Neuronal stem cell (in vitro differentiated cells): ENCODE data around the gene MUSTN1.

Source experiments
- DNase-seq: peaks from one replicate; pipeline ENCODE4 v3.0.0-alpha.2; 2013; ENCODE audit warnings: low spot score
- H2AFZ ChIP-seq: one replicate; pipeline ENCODE4 v1.6.1; 2013; ENCODE audit warnings: mild to moderate bottlenecking, low read length, inconsistent platforms
- H2AK5ac ChIP-seq: 2 replicates; pipeline ENCODE4 v1.6.1; 2013; ENCODE audit warnings: low read depth, mild to moderate bottlenecking, inconsistent platforms, low read length, moderate library complexity, mixed read lengths
- H2BK120ac ChIP-seq: 2 replicates; pipeline ENCODE4 v1.6.1; 2013; ENCODE audit warnings: low read depth, mild to moderate bottlenecking, inconsistent platforms, low read length, moderate library complexity, mixed read lengths
- H2BK12ac ChIP-seq: one replicate; pipeline ENCODE4 v1.6.1; 2013; ENCODE audit warnings: low read length, inconsistent platforms
- H2BK15ac ChIP-seq: 2 replicates; pipeline ENCODE4 v1.6.1; 2013; ENCODE audit warnings: mild to moderate bottlenecking, low read length, inconsistent platforms, mixed read lengths
- H2BK5ac ChIP-seq: one replicate; pipeline ENCODE4 v1.6.1; 2013; ENCODE audit warnings: inconsistent platforms, mild to moderate bottlenecking, low read length, moderate library complexity
- H3K14ac ChIP-seq: one replicate; pipeline ENCODE4 v1.6.1; 2013; ENCODE audit warnings: low read length, inconsistent platforms
- H3K18ac ChIP-seq: 2 replicates; pipeline ENCODE4 v1.6.1; 2013; ENCODE audit warnings: low read length, inconsistent platforms
- H3K23ac ChIP-seq: 2 replicates; pipeline ENCODE4 v1.6.1; 2013; ENCODE audit warnings: low read depth, mild to moderate bottlenecking, mixed read lengths, low read length, inconsistent platforms; ENCODE audit not compliant: poor library complexity
- H3K27ac ChIP-seq: replicated peaks from 3 replicates; pipeline ENCODE4 v1.5.1; 2013; ENCODE audit warnings: low read length, inconsistent platforms
- H3K27me3 ChIP-seq, 3 experiments: 2 replicates each; pipeline ENCODE4 v1.6.1; 2013; ENCODE audit warnings: low read length in 3 of 3, mild to moderate bottlenecking in 2 of 3, inconsistent platforms in 1 of 3, low read depth in 1 of 3, mixed read lengths in 1 of 3, moderate library complexity in 1 of 3; ENCODE audit not compliant: control insufficient read depth in 3 of 3, insufficient read depth in 3 of 3
- H3K36me3 ChIP-seq, 2 donors: replicated peaks in 1 of 2; 2 replicates each; pipeline ENCODE4 v1.6.1; 2013; ENCODE audit warnings: low read length in 2 of 2; ENCODE audit not compliant: control insufficient read depth in 2 of 2, insufficient read depth in 2 of 2
- H3K4ac ChIP-seq: 2 replicates; pipeline ENCODE4 v1.6.1; 2013; ENCODE audit warnings: inconsistent platforms, mild to moderate bottlenecking, low read length, moderate library complexity
- H3K4me1 ChIP-seq, 2 donors: 1 replicate in 1 of 2; 2 replicates in 1 of 2; pipeline ENCODE4 v1.6.1; 2013; ENCODE audit warnings: low read length in 2 of 2, low read depth in 1 of 2; ENCODE audit not compliant: control insufficient read depth in 2 of 2, insufficient read depth in 1 of 2
- H3K4me2 ChIP-seq: one replicate; pipeline ENCODE4 v1.6.1; 2013; ENCODE audit warnings: mild to moderate bottlenecking, low read length, inconsistent platforms; ENCODE audit not compliant: insufficient read depth, poor library complexity, severe bottlenecking
- H3K4me3 ChIP-seq, 2 donors: 2 replicates each; pipeline ENCODE4 v1.5.1; 2013; ENCODE audit warnings: low read length in 2 of 2, mild to moderate bottlenecking in 2 of 2, inconsistent platforms in 1 of 2, moderate library complexity in 1 of 2
- H3K79me1 ChIP-seq: one replicate; pipeline ENCODE4 v1.6.1; 2013; ENCODE audit warnings: low read depth, mild to moderate bottlenecking, inconsistent platforms, low read length, moderate library complexity
- H3K9ac ChIP-seq: one replicate; pipeline ENCODE4 v1.6.1; 2013; ENCODE audit warnings: mild to moderate bottlenecking, low read depth, low read length, inconsistent platforms; ENCODE audit not compliant: poor library complexity
- H3K9me3 ChIP-seq, 2 donors: replicated peaks in 1 of 2; 2 replicates each; pipeline versions ENCODE3 to v1.6.1; 2013; ENCODE audit warnings: low read length in 2 of 2, mild to moderate bottlenecking in 2 of 2, inconsistent platforms in 1 of 2, low read depth in 1 of 2, mixed read lengths in 1 of 2, moderate library complexity in 1 of 2; ENCODE audit not compliant: control insufficient read depth in 2 of 2, insufficient read depth in 1 of 2
- H4K8ac ChIP-seq: one replicate; pipeline ENCODE4 v1.6.1; 2013; ENCODE audit warnings: low read depth, mild to moderate bottlenecking, inconsistent platforms, low read length, moderate library complexity
- H4K91ac ChIP-seq: one replicate; pipeline ENCODE4 v1.6.1; 2013; ENCODE audit warnings: low read length, low read depth, mild to moderate bottlenecking, inconsistent platforms; ENCODE audit not compliant: poor library complexity
- WGBS, 2 donors: extraction: QIAGEN DNeasy Blood & Tissue Kit; methylation state at CpG; one replicate each; pipeline ENCODE4 v1.1.7; 2013; ENCODE audit warnings: missing lambda C conversion rate in 2 of 2, mixed read lengths in 1 of 2; ENCODE audit not compliant: insufficient read length in 2 of 2, insufficient replicate concordance in 1 of 2; ENCODE audit errors: extremely low coverage in 2 of 2; 5-methylcytosine and 5-hydroxymethylcytosine counted together

The MUSTN1 gene

DNA sequence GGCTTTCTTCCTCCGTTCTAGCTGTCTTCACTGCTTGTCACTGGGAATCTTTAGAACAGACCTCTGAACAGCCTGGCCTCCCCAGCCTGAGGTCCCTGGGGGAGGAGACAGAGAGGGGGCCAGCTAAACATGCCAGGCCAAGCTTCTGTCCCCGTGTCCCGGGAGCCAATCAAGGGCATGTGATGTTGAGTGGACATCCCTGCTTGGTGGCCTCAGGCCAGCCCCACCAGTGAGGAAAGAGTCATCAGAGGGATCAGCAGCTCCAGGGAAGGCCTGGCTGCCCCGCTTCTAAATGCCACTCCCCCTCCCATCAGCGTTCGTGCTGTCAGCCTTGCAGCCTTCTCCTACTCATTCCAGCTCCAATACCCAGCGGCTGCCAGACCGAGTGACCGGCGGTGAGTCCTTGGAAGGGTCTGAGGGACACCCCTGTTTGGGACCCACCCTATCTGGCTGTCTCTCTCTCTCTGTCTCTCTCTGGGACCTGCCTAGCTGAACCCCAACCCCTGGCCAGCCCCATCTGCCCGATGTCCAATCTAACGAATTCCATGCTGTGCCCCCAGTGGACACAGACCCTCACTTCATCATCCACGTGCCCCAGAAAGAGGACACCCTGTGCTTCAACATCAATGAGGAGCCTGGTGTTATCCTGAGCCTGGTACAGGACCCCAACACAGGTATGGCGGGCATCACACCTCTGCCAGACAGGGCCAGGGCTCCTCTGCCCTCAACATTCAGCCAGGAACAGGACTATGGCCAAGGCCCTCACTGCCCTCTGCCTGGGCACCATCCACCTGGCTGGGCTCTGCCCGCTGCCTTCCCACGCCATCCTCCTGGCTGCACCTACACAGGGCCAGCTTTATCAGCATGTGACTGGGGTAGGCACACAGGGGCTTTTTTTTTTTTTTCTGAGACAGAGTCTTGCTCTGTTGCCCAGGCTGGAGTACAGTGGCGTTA, 46.9 kb downstream of the MUSTN1 start:
- peak overlapping the region; percentile 42 for H2AFZ ChIP-seq
- no peak overlapping the region for H3K4me2 ChIP-seq
- no peak overlapping the region for H3K9ac ChIP-seq
- H3K36me3 ChIP-seq: no peaks in the 10 kb centered on the region
- H3K79me1 ChIP-seq: no peaks in the 10 kb centered on the region
- no peak overlapping the region for H2BK15ac ChIP-seq
- H3K18ac ChIP-seq: peak overlapping the region; percentile 39
- peak overlapping the region; percentile 19 for H4K8ac ChIP-seq
- no peak overlapping the region for H2BK5ac ChIP-seq
- peaks cover 0 to 3% of the 10 kb centered on the region in 2 donors for H3K4me1 ChIP-seq
- H4K91ac ChIP-seq: no peak overlapping the region
- H2BK12ac ChIP-seq: no peak overlapping the region
- no peak overlapping the region for H3K23ac ChIP-seq
- no CpG with 5 or more reads among the region's 17 CpGs for WGBS, 2 donors
- H2AK5ac ChIP-seq: no peak overlapping the region
- H3K14ac ChIP-seq: no peak overlapping the region
- no peak overlapping the region for H2BK120ac ChIP-seq
- H3K27ac ChIP-seq: no peak overlapping the region
- no peak for DNase-seq
- no peak overlapping the region for H3K4ac ChIP-seq
- H3K9me3 ChIP-seq: no peaks in the 10 kb centered on the region
- peaks cover 0 to 17% (median 0%) of the 10 kb centered on the region in 3 experiments for H3K27me3 ChIP-seq
- no peak overlapping the region for H3K4me3 ChIP-seq

DNA sequence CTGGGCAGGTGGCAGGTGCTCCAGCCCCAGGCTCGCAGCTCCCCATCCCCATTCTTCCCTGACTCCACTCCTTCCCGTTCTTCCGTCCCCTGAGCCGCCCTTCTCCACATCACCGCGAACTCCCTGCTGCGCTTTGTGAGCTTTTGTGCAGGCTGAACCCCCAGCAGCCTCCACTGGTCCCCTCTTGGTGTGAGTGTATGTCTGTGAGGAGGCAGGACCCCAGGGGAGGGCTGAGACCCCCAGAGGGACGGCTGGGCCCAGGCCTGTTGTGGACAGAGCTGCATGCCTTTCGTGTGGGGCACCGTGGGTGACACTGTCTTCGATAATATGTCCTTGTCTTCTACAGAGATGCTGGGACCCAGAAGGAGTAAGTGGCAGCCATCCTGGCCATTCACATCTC, 47.6 kb downstream of the MUSTN1 start:
- H4K91ac ChIP-seq: no peak overlapping the region
- H2AK5ac ChIP-seq: no peak overlapping the region
- peaks cover 0 to 3% of the 10 kb centered on the region in 2 donors for H3K4me1 ChIP-seq
- H2BK15ac ChIP-seq: no peak overlapping the region
- WGBS, 2 donors: no CpG with 5 or more reads among the region's 11 CpGs
- H3K36me3 ChIP-seq: no peaks in the 10 kb centered on the region
- H3K27ac ChIP-seq: no peak overlapping the region
- peak overlapping the region; percentile 11 for H3K18ac ChIP-seq
- no peak for DNase-seq
- peak overlapping the region; percentile 42 for H2AFZ ChIP-seq
- H3K4me3 ChIP-seq: no peak overlapping the region
- no peak overlapping the region for H3K9ac ChIP-seq
- H2BK5ac ChIP-seq: no peak overlapping the region
- no peak overlapping the region for H3K14ac ChIP-seq
- no peak overlapping the region for H3K4me2 ChIP-seq
- H2BK120ac ChIP-seq: no peak overlapping the region
- H3K79me1 ChIP-seq: no peaks in the 10 kb centered on the region
- no peaks in the 10 kb centered on the region for H3K9me3 ChIP-seq
- peaks cover 0 to 16% (median 0%) of the 10 kb centered on the region in 3 experiments for H3K27me3 ChIP-seq
- peak overlapping the region; percentile 19 for H4K8ac ChIP-seq
- H3K23ac ChIP-seq: no peak overlapping the region
- no peak overlapping the region for H2BK12ac ChIP-seq
- no peak overlapping the region for H3K4ac ChIP-seq

GRCh38 chr3:52786330-52787215, 48.2 kb downstream of the MUSTN1 start:
- H3K79me1 ChIP-seq: no peaks in the 10 kb centered on the region
- no CpG with 5 or more reads among the region's 19 CpGs for WGBS, 2 donors
- H3K9ac ChIP-seq: no peak overlapping the region
- no peak overlapping the region for H3K4me3 ChIP-seq
- H2BK15ac ChIP-seq: no peak overlapping the region
- peaks cover 0 to 3% of the 10 kb centered on the region in 2 donors for H3K4me1 ChIP-seq
- no peak overlapping the region for H3K4ac ChIP-seq
- no peak for DNase-seq
- H2AFZ ChIP-seq: peak overlapping the region; percentile 42
- no peak overlapping the region for H3K23ac ChIP-seq
- no peak overlapping the region for H3K27ac ChIP-seq
- no peak overlapping the region for H3K14ac ChIP-seq
- no peak overlapping the region for H4K91ac ChIP-seq
- H4K8ac ChIP-seq: no peak overlapping the region
- peak overlapping the region; percentile 39 for H2BK5ac ChIP-seq
- no peak overlapping the region for H2BK12ac ChIP-seq
- H2AK5ac ChIP-seq: peak overlapping the region; percentile 18
- H3K9me3 ChIP-seq: no peaks in the 10 kb centered on the region
- H2BK120ac ChIP-seq: no peak overlapping the region
- H3K18ac ChIP-seq: no peak overlapping the region
- no peak overlapping the region for H3K4me2 ChIP-seq
- peaks cover 0 to 18% (median 0%) of the 10 kb centered on the region in 3 experiments for H3K27me3 ChIP-seq
- H3K36me3 ChIP-seq: no peaks in the 10 kb centered on the region
